GM23338 (cell line): ENCODE data around the gene SLC66A2.
A peak's percentile ranks its signal among the peaks of the same experiment; 100 is the strongest.
"Not testable (repeated sequence)": the region's sequence is repeated elsewhere in the genome, so short reads cannot be mapped to it uniquely, and the experiment has no call there.

Source experiments
- CREB1 ChIP-seq: fragments of 250-450 bp; sonication (Bioruptor Pico); IDR thresholded peaks from 2 replicates; pipeline ENCODE4 v1.5.0; 2020; ENCODE audit warnings: low read depth, mild to moderate bottlenecking, moderate library complexity
- EZH2 ChIP-seq: fragments of 200-600 bp; sonication (generic); IDR thresholded peaks from one replicate; pipeline ENCODE4 v1.8.0; 2017; ENCODE audit warnings: antibody characterized with exemption, mild to moderate bottlenecking, low read depth; ENCODE audit not compliant: unreplicated experiment
- EZH2phosphoT487 ChIP-seq: fragments of 200-600 bp; sonication (generic); IDR thresholded peaks from one replicate; pipeline ENCODE4 v1.8.1; 2018; ENCODE audit warnings: antibody characterized with exemption; ENCODE audit not compliant: unreplicated experiment
- JUNB ChIP-seq: IDR thresholded peaks from one replicate; pipeline ENCODE4 v1.6.1; 2016; ENCODE audit warnings: antibody characterized with exemption; ENCODE audit not compliant: unreplicated experiment
- NANOG ChIP-seq: IDR thresholded peaks from 2 replicates; pipeline ENCODE4 v1.6.1; 2016; ENCODE audit warnings: antibody characterized with exemption, borderline replicate concordance
- POLR2AphosphoS5 ChIP-seq: IDR thresholded peaks from 2 replicates; pipeline ENCODE4 v1.6.1; 2016; ENCODE audit warnings: antibody characterized with exemption, low read depth
- ZNF114 ChIP-seq: fragments of 250-450 bp; sonication (Bioruptor Pico); IDR thresholded peaks from 2 replicates; pipeline ENCODE4 v1.5.0; 2020; ENCODE audit warnings: mild to moderate bottlenecking, moderate library complexity
- ZNF331 ChIP-seq: fragments of 250-450 bp; sonication (Bioruptor Pico); IDR thresholded peaks from 2 replicates; pipeline ENCODE4 v1.5.0; 2020; ENCODE audit warnings: low read depth, mild to moderate bottlenecking, moderate library complexity
- TF ChIP-seq, protein P1 (sequence below), 2 experiments: fragments of 200-600 bp in 1 of 2; sonication (generic) in 1 of 2; conservative IDR thresholded peaks; 2 replicates each; pipeline versions ENCODE4 v1.5.1 to v1.6.1; 2016 to 2017; ENCODE audit warnings: antibody characterized with exemption in 2 of 2, low read depth in 2 of 2, mild to moderate bottlenecking in 2 of 2, moderate library complexity in 1 of 2
- TF ChIP-seq, protein P2 (sequence below): IDR thresholded peaks from one replicate; pipeline ENCODE4 v1.6.1; 2018; ENCODE audit warnings: antibody characterized with exemption; ENCODE audit not compliant: unreplicated experiment
- TF ChIP-seq, protein P3 (sequence below): IDR thresholded peaks from 2 replicates; pipeline ENCODE4 v1.6.1; 2016; ENCODE audit warnings: antibody characterized with exemption
- TF ChIP-seq, protein P4 (sequence below): fragments of 250-450 bp; sonication (Bioruptor Pico); IDR thresholded peaks from 2 replicates; pipeline ENCODE4 v1.5.0; 2020; ENCODE audit warnings: mild to moderate bottlenecking, moderate library complexity

DNA sequence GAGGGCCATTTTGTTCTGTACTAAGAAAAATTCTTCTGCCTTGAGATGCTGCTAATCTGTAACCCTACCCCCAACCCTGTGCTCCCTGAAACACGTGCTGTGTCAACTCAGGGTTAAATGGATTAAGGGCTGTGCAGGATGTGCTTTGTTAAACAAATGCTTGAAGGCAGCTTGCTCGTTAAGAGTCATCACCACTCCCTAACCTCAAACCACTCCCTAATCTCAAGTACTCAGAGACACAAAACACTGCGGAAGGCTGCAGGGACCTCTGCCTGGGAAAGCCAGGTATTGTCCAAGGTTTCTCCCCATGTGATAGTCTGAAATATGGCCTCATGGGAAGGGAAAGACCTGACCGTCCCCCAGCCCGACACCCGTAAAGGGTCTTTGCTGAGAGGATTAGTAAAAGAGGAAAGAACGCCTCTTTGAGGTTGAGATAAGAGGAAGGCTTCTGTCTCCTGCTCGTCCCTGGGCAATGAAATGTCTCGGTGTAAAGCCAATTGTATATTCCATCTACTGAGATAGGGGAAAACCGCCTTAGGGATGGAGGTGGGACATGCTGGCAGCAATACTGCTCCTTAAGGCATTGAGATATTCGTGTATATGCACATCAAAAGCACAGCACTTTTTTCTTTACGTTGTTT lies 8.8 kb upstream of the SLC66A2 start:
- TF ChIP-seq, protein P1, sequence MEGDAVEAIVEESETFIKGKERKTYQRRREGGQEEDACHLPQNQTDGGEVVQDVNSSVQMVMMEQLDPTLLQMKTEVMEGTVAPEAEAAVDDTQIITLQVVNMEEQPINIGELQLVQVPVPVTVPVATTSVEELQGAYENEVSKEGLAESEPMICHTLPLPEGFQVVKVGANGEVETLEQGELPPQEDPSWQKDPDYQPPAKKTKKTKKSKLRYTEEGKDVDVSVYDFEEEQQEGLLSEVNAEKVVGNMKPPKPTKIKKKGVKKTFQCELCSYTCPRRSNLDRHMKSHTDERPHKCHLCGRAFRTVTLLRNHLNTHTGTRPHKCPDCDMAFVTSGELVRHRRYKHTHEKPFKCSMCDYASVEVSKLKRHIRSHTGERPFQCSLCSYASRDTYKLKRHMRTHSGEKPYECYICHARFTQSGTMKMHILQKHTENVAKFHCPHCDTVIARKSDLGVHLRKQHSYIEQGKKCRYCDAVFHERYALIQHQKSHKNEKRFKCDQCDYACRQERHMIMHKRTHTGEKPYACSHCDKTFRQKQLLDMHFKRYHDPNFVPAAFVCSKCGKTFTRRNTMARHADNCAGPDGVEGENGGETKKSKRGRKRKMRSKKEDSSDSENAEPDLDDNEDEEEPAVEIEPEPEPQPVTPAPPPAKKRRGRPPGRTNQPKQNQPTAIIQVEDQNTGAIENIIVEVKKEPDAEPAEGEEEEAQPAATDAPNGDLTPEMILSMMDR (conservative IDR thresholded peaks at IDR 0.05; ENCODE audit: low read depth in 2 of 2): 0 out of 4 replicates have a peak, but pooled peaks of 1 of the 2 experiments have one; percentile 5
- TF ChIP-seq POLR2AphosphoS5; CREB1 (CRISPR knock-in tag); EZH2; EZH2phosphoT487; ZNF114 (CRISPR knock-in tag); JUNB; ZNF331 (CRISPR knock-in tag); NANOG: not testable (repeated sequence)
- TF ChIP-seq, protein P2, sequence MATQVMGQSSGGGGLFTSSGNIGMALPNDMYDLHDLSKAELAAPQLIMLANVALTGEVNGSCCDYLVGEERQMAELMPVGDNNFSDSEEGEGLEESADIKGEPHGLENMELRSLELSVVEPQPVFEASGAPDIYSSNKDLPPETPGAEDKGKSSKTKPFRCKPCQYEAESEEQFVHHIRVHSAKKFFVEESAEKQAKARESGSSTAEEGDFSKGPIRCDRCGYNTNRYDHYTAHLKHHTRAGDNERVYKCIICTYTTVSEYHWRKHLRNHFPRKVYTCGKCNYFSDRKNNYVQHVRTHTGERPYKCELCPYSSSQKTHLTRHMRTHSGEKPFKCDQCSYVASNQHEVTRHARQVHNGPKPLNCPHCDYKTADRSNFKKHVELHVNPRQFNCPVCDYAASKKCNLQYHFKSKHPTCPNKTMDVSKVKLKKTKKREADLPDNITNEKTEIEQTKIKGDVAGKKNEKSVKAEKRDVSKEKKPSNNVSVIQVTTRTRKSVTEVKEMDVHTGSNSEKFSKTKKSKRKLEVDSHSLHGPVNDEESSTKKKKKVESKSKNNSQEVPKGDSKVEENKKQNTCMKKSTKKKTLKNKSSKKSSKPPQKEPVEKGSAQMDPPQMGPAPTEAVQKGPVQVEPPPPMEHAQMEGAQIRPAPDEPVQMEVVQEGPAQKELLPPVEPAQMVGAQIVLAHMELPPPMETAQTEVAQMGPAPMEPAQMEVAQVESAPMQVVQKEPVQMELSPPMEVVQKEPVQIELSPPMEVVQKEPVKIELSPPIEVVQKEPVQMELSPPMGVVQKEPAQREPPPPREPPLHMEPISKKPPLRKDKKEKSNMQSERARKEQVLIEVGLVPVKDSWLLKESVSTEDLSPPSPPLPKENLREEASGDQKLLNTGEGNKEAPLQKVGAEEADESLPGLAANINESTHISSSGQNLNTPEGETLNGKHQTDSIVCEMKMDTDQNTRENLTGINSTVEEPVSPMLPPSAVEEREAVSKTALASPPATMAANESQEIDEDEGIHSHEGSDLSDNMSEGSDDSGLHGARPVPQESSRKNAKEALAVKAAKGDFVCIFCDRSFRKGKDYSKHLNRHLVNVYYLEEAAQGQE: not testable (repeated sequence)
- TF ChIP-seq, protein P3, sequence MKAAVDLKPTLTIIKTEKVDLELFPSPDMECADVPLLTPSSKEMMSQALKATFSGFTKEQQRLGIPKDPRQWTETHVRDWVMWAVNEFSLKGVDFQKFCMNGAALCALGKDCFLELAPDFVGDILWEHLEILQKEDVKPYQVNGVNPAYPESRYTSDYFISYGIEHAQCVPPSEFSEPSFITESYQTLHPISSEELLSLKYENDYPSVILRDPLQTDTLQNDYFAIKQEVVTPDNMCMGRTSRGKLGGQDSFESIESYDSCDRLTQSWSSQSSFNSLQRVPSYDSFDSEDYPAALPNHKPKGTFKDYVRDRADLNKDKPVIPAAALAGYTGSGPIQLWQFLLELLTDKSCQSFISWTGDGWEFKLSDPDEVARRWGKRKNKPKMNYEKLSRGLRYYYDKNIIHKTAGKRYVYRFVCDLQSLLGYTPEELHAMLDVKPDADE: not testable (repeated sequence)
- TF ChIP-seq, protein P4, sequence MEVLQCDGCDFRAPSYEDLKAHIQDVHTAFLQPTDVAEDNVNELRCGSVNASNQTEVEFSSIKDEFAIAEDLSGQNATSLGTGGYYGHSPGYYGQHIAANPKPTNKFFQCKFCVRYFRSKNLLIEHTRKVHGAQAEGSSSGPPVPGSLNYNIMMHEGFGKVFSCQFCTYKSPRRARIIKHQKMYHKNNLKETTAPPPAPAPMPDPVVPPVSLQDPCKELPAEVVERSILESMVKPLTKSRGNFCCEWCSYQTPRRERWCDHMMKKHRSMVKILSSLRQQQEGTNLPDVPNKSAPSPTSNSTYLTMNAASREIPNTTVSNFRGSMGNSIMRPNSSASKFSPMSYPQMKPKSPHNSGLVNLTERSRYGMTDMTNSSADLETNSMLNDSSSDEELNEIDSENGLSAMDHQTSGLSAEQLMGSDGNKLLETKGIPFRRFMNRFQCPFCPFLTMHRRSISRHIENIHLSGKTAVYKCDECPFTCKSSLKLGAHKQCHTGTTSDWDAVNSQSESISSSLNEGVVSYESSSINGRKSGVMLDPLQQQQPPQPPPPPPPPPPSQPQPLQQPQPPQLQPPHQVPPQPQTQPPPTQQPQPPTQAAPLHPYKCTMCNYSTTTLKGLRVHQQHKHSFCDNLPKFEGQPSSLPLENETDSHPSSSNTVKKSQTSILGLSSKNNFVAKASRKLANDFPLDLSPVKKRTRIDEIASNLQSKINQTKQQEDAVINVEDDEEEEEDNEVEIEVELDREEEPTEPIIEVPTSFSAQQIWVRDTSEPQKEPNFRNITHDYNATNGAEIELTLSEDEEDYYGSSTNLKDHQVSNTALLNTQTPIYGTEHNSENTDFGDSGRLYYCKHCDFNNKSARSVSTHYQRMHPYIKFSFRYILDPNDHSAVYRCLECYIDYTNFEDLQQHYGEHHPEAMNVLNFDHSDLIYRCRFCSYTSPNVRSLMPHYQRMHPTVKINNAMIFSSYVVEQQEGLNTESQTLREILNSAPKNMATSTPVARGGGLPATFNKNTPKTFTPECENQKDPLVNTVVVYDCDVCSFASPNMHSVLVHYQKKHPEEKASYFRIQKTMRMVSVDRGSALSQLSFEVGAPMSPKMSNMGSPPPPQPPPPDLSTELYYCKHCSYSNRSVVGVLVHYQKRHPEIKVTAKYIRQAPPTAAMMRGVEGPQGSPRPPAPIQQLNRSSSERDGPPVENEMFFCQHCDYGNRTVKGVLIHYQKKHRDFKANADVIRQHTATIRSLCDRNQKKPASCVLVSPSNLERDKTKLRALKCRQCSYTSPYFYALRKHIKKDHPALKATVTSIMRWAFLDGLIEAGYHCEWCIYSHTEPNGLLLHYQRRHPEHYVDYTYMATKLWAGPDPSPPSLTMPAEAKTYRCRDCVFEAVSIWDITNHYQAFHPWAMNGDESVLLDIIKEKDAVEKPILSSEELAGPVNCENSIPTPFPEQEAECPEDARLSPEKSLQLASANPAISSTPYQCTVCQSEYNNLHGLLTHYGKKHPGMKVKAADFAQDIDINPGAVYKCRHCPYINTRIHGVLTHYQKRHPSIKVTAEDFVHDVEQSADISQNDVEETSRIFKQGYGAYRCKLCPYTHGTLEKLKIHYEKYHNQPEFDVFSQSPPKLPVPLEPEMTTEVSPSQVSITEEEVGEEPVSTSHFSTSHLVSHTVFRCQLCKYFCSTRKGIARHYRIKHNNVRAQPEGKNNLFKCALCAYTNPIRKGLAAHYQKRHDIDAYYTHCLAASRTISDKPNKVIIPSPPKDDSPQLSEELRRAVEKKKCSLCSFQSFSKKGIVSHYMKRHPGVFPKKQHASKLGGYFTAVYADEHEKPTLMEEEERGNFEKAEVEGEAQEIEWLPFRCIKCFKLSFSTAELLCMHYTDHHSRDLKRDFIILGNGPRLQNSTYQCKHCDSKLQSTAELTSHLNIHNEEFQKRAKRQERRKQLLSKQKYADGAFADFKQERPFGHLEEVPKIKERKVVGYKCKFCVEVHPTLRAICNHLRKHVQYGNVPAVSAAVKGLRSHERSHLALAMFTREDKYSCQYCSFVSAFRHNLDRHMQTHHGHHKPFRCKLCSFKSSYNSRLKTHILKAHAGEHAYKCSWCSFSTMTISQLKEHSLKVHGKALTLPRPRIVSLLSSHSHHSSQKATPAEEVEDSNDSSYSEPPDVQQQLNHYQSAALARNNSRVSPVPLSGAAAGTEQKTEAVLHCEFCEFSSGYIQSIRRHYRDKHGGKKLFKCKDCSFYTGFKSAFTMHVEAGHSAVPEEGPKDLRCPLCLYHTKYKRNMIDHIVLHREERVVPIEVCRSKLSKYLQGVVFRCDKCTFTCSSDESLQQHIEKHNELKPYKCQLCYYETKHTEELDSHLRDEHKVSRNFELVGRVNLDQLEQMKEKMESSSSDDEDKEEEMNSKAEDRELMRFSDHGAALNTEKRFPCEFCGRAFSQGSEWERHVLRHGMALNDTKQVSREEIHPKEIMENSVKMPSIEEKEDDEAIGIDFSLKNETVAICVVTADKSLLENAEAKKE: not testable (repeated sequence)
